ENCODE data around the gene ZNF467.

Gene ZNF467

DNA sequence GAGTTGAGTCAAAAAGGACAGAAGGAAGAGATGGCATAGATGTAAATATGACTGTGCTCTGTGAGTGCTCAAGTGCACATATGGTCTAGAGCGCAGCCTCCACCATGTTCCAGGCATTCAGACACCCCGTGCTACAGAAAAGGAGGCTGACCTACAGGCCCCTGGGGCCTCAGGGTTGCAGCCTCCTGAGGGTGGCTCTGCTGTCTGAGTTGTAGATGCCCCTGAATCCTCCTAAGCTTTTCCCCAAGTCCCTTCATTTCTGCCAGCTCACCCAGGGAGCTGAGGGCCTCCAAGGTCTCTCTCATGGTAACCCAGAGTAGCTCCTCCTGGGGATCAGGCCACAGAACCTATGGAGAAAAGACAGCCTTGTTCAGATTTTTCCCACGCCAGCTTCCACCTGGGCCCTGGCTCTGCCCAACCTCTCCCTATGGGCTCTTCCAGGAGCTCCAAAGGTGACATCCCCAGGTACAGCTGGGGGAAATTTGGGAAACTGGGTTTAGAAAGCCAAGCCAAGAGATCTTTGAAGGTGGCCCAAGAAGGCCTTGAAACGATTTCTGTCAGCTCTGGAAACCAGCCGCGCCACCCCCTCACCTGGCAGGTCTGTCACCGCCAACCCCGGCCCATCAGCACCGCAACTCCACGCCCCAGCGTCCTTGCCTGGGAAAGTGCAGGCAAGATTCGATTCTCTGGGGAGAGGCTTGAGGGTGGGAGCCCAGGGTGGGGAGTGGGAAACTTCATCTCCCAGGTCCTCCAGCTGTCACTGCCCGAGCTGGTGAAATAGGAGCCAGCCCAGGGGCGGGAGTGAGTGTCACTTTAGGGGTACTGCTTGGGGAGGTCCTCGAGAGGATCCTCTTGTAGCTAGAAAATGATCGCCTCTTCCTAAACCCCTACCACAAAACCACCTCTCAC lies 2.4 kb downstream of the ZNF467 start:
- ChIA-PET CTCF (interaction anchor here (1.1 kb wide), 2 partner anchors 29 to 146 kb away, joined by 3 to 4 read pairs; no protein-coding TSS in a partner anchor), POLR2A (no interaction called here)
- TF ChIP-seq, protein P1, sequence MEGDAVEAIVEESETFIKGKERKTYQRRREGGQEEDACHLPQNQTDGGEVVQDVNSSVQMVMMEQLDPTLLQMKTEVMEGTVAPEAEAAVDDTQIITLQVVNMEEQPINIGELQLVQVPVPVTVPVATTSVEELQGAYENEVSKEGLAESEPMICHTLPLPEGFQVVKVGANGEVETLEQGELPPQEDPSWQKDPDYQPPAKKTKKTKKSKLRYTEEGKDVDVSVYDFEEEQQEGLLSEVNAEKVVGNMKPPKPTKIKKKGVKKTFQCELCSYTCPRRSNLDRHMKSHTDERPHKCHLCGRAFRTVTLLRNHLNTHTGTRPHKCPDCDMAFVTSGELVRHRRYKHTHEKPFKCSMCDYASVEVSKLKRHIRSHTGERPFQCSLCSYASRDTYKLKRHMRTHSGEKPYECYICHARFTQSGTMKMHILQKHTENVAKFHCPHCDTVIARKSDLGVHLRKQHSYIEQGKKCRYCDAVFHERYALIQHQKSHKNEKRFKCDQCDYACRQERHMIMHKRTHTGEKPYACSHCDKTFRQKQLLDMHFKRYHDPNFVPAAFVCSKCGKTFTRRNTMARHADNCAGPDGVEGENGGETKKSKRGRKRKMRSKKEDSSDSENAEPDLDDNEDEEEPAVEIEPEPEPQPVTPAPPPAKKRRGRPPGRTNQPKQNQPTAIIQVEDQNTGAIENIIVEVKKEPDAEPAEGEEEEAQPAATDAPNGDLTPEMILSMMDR (IDR thresholded peaks at IDR 0.05; ENCODE audit: insufficient read depth, low read length, missing control alignments) = no peak
- DNase-seq (ENCODE audit: low read depth, low spot score) = no peak
- H3K4me3 ChIP-seq (ENCODE audit: low read depth, low read length) = peak overlapping the region; percentile 53

DNA sequence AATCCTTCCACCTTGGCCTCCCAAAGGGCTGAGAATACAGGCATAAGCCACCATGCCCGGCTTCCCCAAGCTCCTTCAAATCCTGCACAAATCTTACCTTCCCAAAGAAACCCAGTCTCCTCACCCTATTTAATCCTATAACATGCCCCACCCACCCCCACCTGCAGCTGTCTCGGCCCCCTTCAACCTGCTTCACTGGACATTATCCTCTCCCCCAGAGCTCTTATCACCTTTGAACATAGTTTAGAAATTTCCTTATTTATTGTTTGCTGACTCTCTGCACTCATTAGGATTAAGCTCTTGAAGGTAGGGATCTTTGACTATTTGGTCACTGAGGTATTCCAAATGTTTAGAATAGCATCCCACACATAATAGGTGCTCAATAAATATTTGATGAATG lies 3.5 kb downstream of the ZNF467 start:
- DNase-seq (ENCODE audit: low read depth, low spot score) = no peak
- POLR2A ChIA-PET = no interaction called here
- CTCF ChIA-PET = interaction anchor here (0.7 to 1.5 kb wide), 2 partner anchors 28 to 109 kb away, joined by 3 to 6 read pairs; no protein-coding TSS in a partner anchor
- no peak overlapping the region for H3K4me3 ChIP-seq (ENCODE audit: low read depth, low read length)
- TF ChIP-seq, protein P1 (IDR thresholded peaks at IDR 0.05; ENCODE audit: insufficient read depth, low read length, missing control alignments) = no peak

DNA sequence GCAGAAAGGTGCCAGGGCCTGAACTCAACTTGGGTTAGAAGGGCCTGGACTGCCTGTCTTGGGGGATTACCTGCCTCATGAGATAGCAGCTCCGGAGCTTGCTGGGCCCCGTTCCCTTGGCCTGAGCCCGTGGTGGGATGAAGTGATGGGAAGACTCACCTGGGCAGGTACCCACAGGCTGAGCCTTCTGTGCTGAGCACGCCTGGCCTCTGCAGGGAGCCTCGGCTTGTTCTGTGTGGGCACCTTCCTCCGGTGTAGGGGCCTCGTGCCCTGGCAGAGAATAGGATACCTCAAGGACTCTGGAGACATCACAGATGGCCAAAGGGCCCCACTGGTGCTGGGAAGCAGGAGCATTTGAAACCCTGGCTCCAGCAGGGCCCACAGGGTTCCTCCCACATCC lies 4.5 kb downstream of the ZNF467 start:
- POLR2A ChIA-PET = no interaction called here
- CTCF ChIA-PET = interaction anchor here (1.5 kb wide), 1 partner anchor 27 kb away, joined by 6 read pairs; no protein-coding TSS in a partner anchor
- no peak overlapping the region for H3K4me3 ChIP-seq (ENCODE audit: low read depth, low read length)
- TF ChIP-seq, protein P1 (IDR thresholded peaks at IDR 0.05; ENCODE audit: insufficient read depth, low read length, missing control alignments) = no peak
- DNase-seq (ENCODE audit: low read depth, low spot score) = no peak

DNA sequence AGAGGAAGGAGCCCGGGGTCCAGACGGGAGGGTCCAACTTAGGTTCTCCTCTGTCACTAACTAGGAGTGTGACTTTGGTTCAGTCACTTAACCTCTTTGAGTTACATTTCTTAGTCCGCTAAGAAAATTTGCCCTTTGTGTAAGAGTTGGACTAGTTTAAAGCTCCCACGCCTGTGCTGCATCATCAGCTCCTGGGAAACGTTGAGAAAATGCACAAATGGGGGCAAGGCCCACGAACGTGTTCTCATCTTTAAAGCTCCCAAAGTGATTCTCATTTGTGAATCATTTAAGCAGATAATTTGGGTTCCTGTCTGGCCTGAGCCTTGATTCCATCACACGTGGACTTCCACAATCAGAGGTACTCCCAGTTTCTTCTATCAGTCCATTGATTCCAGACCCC lies 6.3 kb downstream of the ZNF467 start:
- CTCF ChIA-PET = interaction anchor here (0.8 to 1.7 kb wide), 4 partner anchors 25 to 620 kb away, joined by 3 to 4 read pairs (median 4); partner anchors contain the start of gene ZNF398
- no peak overlapping the region for H3K4me3 ChIP-seq (ENCODE audit: low read depth, low read length)
- POLR2A ChIA-PET = no interaction called here
- TF ChIP-seq, protein P1 (IDR thresholded peaks at IDR 0.05; ENCODE audit: insufficient read depth, low read length, missing control alignments) = no peak
- no peak for DNase-seq (ENCODE audit: low read depth, low spot score)

DNA sequence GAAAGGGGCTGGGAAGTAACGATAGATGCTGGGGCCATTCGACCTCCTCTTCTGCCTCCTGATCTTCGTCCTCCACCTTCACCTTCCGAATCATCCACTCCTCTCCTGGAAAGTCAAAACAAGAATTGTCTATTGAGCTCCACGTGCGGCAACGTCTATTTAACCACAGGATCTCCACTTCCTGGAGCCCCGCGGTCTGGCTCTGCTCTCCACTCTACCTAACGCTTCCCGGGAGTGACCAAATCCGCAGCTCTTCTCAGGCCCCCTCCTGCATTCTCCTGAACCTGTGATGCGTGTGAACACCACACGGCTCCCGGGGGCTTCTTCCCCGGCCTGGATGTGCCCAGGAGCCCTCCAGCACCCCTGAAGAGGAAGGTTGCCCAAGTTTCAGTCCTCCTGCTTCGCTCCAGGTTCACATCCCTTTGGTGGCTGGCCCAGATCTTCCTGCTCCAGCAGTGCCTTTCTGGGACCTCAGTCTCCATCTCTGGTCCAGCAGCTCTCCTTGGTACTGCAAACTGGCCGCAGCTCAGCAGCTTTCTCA lies 7.2 kb downstream of the ZNF467 start:
- no peak overlapping the region for H3K4me3 ChIP-seq (ENCODE audit: low read depth, low read length)
- no peak for DNase-seq (ENCODE audit: low read depth, low spot score)
- TF ChIP-seq, protein P1 (IDR thresholded peaks at IDR 0.05; ENCODE audit: insufficient read depth, low read length, missing control alignments) = no peak
- ChIA-PET CTCF (interaction anchor here (1.4 kb wide), 1 partner anchor 24 kb away, joined by 4 read pairs; no protein-coding TSS in a partner anchor), POLR2A (no interaction called here)
